NCI-H2196 (cell line): ENCODE results near the gene IL1RL2.

ENCODE experiments used
- DNase-seq: peaks from one replicate; lab custom pipeline; 2025; ENCODE audit not compliant: unreplicated experiment; lab: John Stamatoyannopoulos, UW

Gene IL1RL2

GRCh38 chr2:102262216-102263129 is 75.7 kb downstream of the IL1RL2 start:
- DNase-seq, result no peak

GRCh38 chr2:102264952-102265351 is 78.1 kb downstream of the IL1RL2 start:
- DNase-seq, result no peak

- DNase-seq, result no peak
Measured at GRCh38 chr2:102266204-102266603, 79.4 kb downstream of the IL1RL2 start.

GRCh38 chr2:102267774-102268173 is 81.0 kb downstream of the IL1RL2 start:
- no peak for DNase-seq

GRCh38 chr2:102268510-102269199 is 81.8 kb downstream of the IL1RL2 start:
- DNase-seq, result no peak

GRCh38 chr2:102269200-102269524 is 82.3 kb downstream of the IL1RL2 start:
- DNase-seq, result no peak

GRCh38 chr2:102271844-102272243 is 85.0 kb downstream of the IL1RL2 start:
- no peak for DNase-seq

GRCh38 chr2:102273619-102274211 is 86.9 kb downstream of the IL1RL2 start:
- DNase-seq, result no peak

- DNase-seq, result no peak
Measured at GRCh38 chr2:102276549-102277201, 89.9 kb downstream of the IL1RL2 start.

- DNase-seq, result no peak
Measured at GRCh38 chr2:102277202-102277700, 90.4 kb downstream of the IL1RL2 start.

GRCh38 chr2:102278720-102279390 is 92.0 kb downstream of the IL1RL2 start:
- DNase-seq, result no peak

- DNase-seq, result no peak
Measured at GRCh38 chr2:102279391-102279735, 92.5 kb downstream of the IL1RL2 start.

GRCh38 chr2:102282678-102283091 is 95.9 kb downstream of the IL1RL2 start:
- DNase-seq, result no peak

GRCh38 chr2:102283996-102284395 is 97.2 kb downstream of the IL1RL2 start:
- no peak for DNase-seq

GRCh38 chr2:102284611-102285010 is 97.8 kb downstream of the IL1RL2 start:
- DNase-seq, result no peak

GRCh38 chr2:102285368-102285767 is 98.5 kb downstream of the IL1RL2 start:
- no peak for DNase-seq

- no peak for DNase-seq
Measured at GRCh38 chr2:102286041-102286440, 99.2 kb downstream of the IL1RL2 start.

- DNase-seq, result no peak
Measured at GRCh38 chr2:102289129-102289528, 102.3 kb downstream of the IL1RL2 start.
